IPS DF 4.7 (cell line): ENCODE results near the gene HIP1R.

Experiments
- DNase-seq: peaks from one replicate; pipeline ENCODE4 v3.0.0-alpha.2; 2013; ENCODE audit warnings: low spot score; ENCODE audit errors: extremely low read depth

The HIP1R gene

GRCh38 chr12:122834104-122834920 is 945 bp upstream of the HIP1R start:
- peak; percentile 22 for DNase-seq

- no peak for DNase-seq
Measured at GRCh38 chr12:122835750-122836026, 431 bp downstream of the HIP1R start.

GRCh38 chr12:122836027-122836921 is 1.0 kb downstream of the HIP1R start:
- no peak for DNase-seq

GRCh38 chr12:122837306-122838265 is 2.3 kb downstream of the HIP1R start:
- DNase-seq, result no peak

- DNase-seq, result no peak
Measured at GRCh38 chr12:122838841-122839240, 3.6 kb downstream of the HIP1R start.

GRCh38 chr12:122839907-122840554 is 4.8 kb downstream of the HIP1R start:
- no peak for DNase-seq

- no peak for DNase-seq
Measured at GRCh38 chr12:122840580-122841513, 5.6 kb downstream of the HIP1R start.

- DNase-seq, result no peak
Measured at GRCh38 chr12:122841544-122842321, 6.5 kb downstream of the HIP1R start.

GRCh38 chr12:122842505-122843405 is 7.5 kb downstream of the HIP1R start:
- DNase-seq, result no peak

GRCh38 chr12:122843455-122843854 is 8.2 kb downstream of the HIP1R start:
- no peak for DNase-seq

- DNase-seq, result no peak
Measured at GRCh38 chr12:122844366-122844971, 9.2 kb downstream of the HIP1R start.

- DNase-seq, result no peak
Measured at GRCh38 chr12:122845041-122845864, 10.0 kb downstream of the HIP1R start.

GRCh38 chr12:122845865-122846621 is 10.8 kb downstream of the HIP1R start:
- no peak for DNase-seq

GRCh38 chr12:122846622-122847515 is 11.6 kb downstream of the HIP1R start:
- DNase-seq, result no peak

- no peak for DNase-seq
Measured at GRCh38 chr12:122847516-122847836, 12.2 kb downstream of the HIP1R start.
